ENCODE results near the gene KCNK2.

- no peak for TF ChIP-seq EZH2 (IDR thresholded peaks at IDR 0.05; ENCODE audit: borderline replicate concordance, low read length)
- no peak for TF ChIP-seq CTCF (conservative IDR thresholded peaks at IDR 0.05 in 1 of 2, IDR thresholded peaks at IDR 0.05 in 1 of 2; ENCODE audit: extremely low read depth in 1 of 2, insufficient read depth in 1 of 2, low read depth in 1 of 2, low read length in 2 of 2)
Observed at GRCh38 chr1:215220346-215220745, 137.8 kb downstream of the KCNK2 start.

All from mammary epithelial cell (primary cell).